Activated gamma-delta T cell treated with Interleukin-2 at 50 U/mL for 16 hours (primary cell): ENCODE data around the gene F13A1.

Experiments
- DNase-seq: peaks from one replicate; pipeline ENCODE4 v3.0.0-alpha.2; 2020

Gene F13A1

GRCh38 chr6:6191476-6191875 is 129.0 kb downstream of the F13A1 start:
- DNase-seq, result no peak

DNA sequence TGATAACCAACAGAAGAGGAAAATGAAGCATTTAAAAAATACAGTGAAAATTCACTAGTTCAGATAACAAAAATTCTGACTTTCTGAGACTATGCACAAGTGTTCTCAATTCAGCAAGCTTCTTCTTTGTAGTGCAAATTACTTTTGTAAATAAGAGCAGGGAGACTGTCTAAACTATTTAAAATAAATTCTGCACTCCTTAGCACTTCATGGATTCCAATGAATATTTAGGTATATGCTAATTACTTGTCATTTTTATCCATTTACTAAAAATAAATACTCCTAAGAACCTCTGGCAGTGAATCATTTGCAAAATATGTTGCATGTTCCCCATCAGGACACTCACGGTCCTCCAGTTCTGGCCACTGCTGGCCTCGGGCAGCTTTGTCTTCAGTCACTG is 139.8 kb downstream of the F13A1 start:
- no peak for DNase-seq

- no peak for DNase-seq
These were observed 140.4 kb downstream of the F13A1 start for GRCh38 chr6:6179858-6180623.

GRCh38 chr6:6178795-6179194 is 141.7 kb downstream of the F13A1 start:
- no peak for DNase-seq

DNA sequence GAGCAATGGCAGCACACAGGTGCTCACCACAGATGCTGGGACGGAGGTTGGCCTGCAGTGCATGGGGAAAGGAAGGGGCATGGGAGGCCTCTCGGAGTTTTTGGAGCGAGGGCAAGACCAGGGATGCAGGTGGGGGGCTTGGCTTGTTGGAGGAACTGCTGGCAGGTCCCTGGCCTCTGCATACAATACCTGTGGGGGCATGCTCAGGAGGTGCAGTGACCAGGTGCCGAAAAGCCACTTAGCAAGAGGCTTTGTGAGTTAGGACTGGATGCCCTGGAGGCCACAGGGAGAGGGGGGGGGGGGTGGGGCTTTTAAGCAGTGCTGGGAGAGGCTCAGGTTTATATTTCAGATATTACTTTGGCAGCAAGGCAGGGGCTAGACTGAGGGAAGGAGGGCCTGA is 142.7 kb downstream of the F13A1 start:
- no peak for DNase-seq

DNA sequence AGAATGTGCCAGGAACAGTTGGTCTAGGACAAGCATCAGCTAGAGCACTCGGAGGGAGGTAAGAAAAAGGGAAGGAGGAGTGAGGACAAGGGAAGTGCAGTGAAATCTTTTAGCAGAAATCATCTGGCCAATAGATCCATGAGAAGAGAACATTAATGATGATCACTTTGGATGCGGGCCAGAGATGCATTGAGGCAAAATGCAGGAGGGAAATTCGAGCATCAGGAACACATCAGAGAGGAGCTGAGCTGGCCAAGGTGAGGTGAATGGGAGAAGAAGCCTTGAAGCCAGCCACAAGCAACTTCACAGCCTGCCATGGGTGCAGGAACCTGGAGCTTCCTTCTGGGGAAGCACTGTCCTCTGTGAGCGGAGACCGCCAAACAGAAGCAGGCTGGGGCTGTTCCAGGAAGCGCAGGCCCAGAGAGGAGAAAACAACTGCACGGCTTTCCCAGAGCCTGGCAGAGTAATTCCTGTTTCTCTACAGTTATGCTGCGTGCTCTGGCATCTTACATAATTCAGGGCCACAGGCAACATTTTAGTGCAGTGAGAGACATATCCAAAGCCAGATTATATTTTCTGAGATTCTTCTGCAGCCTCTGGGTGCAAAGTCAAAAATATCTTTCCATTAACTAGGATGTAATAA is 143.8 kb downstream of the F13A1 start:
- DNase-seq, result no peak

DNA sequence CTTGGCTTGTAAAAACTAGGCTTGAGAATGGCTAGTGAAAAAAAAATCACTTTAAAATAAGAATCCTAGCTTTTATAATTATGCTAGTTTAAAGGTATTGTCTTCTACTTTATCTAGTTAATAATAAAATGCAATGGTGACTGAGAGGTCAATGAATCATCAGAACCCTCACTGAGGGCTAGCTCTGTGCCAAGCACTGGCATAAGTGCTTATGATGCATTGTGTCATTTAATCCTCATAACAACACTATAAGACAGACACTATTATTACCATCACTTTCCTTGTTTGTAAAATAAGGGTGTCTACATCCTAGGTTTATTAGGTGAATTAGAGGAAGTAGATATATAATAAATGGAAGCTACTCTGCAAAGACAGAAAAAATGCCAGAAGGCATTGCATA is 144.3 kb downstream of the F13A1 start:
- no peak for DNase-seq

- no peak for DNase-seq
These were observed 151.3 kb downstream of the F13A1 start for GRCh38 chr6:6169141-6169540.

DNA sequence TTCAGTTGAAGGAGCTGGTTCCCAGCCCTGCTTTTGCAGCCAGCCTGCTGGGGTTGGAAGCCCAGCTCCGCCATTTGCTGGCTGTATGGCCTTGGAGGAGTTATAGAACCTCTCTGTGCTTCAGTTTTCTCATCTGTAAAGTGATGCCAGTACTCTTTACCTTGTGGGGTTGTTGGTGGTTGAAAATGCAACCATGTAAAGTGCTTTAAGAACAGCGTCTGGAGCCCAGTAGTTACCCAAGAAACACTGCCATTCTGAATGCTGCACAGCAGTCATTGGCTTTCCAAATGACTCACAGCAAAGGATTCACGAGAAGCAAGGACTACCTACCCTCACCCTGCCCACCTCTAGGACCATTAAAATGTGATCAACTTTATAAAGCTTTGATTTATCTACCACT is 154.4 kb downstream of the F13A1 start:
- no peak for DNase-seq

DNA sequence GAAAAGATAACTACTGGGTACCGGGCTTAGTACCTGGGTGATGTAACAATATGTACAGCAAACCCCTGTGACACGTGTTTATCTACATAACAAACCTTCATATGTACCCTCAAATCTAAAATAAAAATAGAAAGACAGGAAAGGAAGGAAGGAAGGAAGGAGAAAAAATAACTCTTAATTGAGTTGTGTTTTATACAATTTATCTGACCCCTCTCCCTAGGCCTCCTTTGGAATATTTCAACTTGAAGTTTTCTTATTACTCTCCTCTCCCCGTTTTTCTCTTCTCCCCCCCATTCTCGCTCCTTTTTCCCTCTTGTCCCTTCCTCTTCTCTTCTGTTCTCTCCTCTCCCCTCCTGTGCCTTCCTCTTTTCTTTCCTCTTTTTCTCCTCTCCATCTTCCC is 156.1 kb downstream of the F13A1 start:
- no peak for DNase-seq

GRCh38 chr6:6154335-6154734 is 166.1 kb downstream of the F13A1 start:
- DNase-seq, result no peak

GRCh38 chr6:6152060-6152459 is 168.4 kb downstream of the F13A1 start:
- no peak for DNase-seq

DNA sequence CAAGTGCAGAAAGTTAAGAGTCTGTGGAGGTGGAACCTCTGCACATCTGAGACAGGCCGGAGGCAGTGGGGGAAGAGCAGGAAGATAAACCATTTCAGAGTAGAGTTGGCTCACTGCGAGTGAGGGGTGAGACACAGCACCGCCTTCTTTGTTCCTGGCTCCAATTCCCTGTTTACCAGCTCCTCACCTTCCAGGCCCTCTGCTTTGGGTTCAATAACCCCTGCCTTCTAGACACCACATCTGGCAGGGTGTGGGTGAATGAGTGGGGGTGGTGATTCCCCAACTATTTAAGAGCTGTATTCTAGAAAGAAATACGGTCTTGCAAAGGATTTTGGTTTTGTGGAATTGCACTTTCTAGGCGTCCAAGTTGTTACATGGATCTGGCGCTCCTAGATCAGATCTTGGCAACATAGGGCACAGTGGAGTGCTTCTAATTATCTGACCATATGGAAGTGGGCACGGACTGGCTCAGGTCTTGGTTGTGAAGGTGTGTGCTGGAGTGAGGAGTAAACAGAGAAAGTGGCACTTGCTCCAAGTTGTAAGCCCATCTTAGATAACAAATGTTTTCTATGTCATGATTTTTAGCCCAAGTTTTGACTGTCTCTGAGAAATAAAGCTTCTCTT is 172.2 kb downstream of the F13A1 start:
- DNase-seq, result no peak

- no peak for DNase-seq
These were observed 188.9 kb downstream of the F13A1 start for GRCh38 chr6:6131492-6132109.

- DNase-seq, result no peak
These were observed 195.0 kb downstream of the F13A1 start for GRCh38 chr6:6125495-6125894.

GRCh38 chr6:6123803-6124202 is 196.7 kb downstream of the F13A1 start:
- DNase-seq, result no peak

- DNase-seq, result no peak
These were observed 198.5 kb downstream of the F13A1 start for GRCh38 chr6:6121943-6122342.

- no peak for DNase-seq
These were observed 214.9 kb downstream of the F13A1 start for GRCh38 chr6:6105472-6106036.
